ENCODE results near the gene SEPTIN10. TPM values are rescaled to one million over a fixed set of nuclear protein-coding genes. Genes with fewer than 3 reads are reported as not detected.

SEPTIN10 gene
- total and polyA plus RNA-seq, 9 of the 15 experiments (the other 6 are each of a cell fraction or from before 2014, with no cell fraction given), result 0.40 TPM; not detected in 8

DNA sequence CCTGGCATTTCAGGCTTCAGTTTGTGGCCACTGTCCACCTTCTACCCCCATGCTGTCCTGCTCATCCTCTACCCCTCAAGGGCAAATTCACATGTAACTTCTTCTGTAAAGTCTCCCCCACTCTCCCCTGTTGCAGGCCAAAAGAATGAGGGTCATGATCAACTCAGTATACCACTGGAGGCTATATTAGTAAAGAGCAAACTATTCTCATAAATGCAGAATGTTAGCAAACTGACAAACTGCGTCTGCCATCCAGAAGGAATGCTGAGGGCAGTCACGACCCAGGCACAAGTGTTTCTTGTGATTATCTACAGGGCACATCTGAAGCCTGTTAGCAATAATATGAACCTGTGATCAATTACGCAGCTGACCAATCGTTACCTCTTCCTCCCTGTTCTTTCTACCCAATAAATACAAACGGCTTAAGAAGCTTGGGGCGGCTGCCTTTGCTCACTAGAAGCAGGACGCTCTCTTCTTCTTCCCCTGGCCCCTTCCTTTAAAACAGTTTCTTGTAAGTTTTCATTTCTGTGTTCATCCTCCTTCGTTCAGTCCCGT lies 58.3 kb downstream of the SEPTIN10 start:
- DNase-seq (ENCODE audit: extremely low read depth in 1 of 4, low spot score in 3 of 4) (no peak), ATAC-seq (no peak), FAIRE-seq (no peak)
- Histone ChIP-seq H3K36me3 (ENCODE audit: control insufficient read depth, insufficient read depth, low read length) (no peaks in the 10 kb centered on the region), H3K4me3 (no peak overlapping the region), H3K79me2 (ENCODE audit: control insufficient read depth, insufficient read depth, low read length) (no peaks in the 10 kb centered on the region), H3K27me3 (ENCODE audit: control insufficient read depth in 2 of 2, insufficient read depth in 2 of 2, low read length in 2 of 2) (peaks cover 0 to 4% of the 10 kb centered on the region in 2 experiments; a peak in 2 of 5 replicates), H3K27ac (ENCODE audit: extremely low read depth, low read depth, low read length) (no peak overlapping the region), H3K9me1 (ENCODE audit: control insufficient read depth, insufficient read depth, low read length) (no peaks in the 10 kb centered on the region), H3K9ac (ENCODE audit: insufficient read depth in 1 of 2, low read depth in 2 of 2, low read length in 2 of 2) (no peak overlapping the region), H4K20me1 (replicated peaks; ENCODE audit: control insufficient read depth, insufficient read depth, low read length) (no peaks in the 10 kb centered on the region), H3K4me2 (ENCODE audit: insufficient read depth, low read length) (no peak overlapping the region), H3K9me3 (replicated peaks; ENCODE audit: control insufficient read depth, insufficient read depth, low read depth, low read length) (no peaks in the 10 kb centered on the region), H2AFZ (ENCODE audit: low read depth, low read length) (no peak overlapping the region), H3K4me1 (replicated peaks in 1 of 2; ENCODE audit: control insufficient read depth in 2 of 2, insufficient read depth in 2 of 2, low read length in 2 of 2) (no peaks in the 10 kb centered on the region)
- no TSS peak for BruUV-seq (replicated peaks)
- in situ Hi-C loops (cut with MboI) (no loop called here), intact Hi-C loops (cut with micrococcal nuclease) (no loop called here)
- under 1% methylated on average over 9 of the region's 9 CpGs for WGBS (ENCODE audit: insufficient coverage, low coverage, missing lambda C conversion rate)
- CTCF ChIA-PET (ENCODE audit: low intra/inter-chr PET ratio), result no interaction called here
- TF ChIP-seq, protein P1, sequence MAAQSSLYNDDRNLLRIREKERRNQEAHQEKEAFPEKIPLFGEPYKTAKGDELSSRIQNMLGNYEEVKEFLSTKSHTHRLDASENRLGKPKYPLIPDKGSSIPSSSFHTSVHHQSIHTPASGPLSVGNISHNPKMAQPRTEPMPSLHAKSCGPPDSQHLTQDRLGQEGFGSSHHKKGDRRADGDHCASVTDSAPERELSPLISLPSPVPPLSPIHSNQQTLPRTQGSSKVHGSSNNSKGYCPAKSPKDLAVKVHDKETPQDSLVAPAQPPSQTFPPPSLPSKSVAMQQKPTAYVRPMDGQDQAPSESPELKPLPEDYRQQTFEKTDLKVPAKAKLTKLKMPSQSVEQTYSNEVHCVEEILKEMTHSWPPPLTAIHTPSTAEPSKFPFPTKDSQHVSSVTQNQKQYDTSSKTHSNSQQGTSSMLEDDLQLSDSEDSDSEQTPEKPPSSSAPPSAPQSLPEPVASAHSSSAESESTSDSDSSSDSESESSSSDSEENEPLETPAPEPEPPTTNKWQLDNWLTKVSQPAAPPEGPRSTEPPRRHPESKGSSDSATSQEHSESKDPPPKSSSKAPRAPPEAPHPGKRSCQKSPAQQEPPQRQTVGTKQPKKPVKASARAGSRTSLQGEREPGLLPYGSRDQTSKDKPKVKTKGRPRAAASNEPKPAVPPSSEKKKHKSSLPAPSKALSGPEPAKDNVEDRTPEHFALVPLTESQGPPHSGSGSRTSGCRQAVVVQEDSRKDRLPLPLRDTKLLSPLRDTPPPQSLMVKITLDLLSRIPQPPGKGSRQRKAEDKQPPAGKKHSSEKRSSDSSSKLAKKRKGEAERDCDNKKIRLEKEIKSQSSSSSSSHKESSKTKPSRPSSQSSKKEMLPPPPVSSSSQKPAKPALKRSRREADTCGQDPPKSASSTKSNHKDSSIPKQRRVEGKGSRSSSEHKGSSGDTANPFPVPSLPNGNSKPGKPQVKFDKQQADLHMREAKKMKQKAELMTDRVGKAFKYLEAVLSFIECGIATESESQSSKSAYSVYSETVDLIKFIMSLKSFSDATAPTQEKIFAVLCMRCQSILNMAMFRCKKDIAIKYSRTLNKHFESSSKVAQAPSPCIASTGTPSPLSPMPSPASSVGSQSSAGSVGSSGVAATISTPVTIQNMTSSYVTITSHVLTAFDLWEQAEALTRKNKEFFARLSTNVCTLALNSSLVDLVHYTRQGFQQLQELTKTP (IDR thresholded peaks at IDR 0.05; ENCODE audit: low read depth in 1 of 2, partially characterized antibody in 2 of 2), result no peak
- no peak for TF ChIP-seq CBX1 (IDR thresholded peaks at IDR 0.05; ENCODE audit: low read depth)
- TF ChIP-seq HDAC3 (IDR thresholded peaks at IDR 0.05; ENCODE audit: borderline replicate concordance, partially characterized antibody), result no peak
- TF ChIP-seq SETDB1 (IDR thresholded peaks at IDR 0.05; ENCODE audit: low read length), result no peak
- TF ChIP-seq, protein P2, sequence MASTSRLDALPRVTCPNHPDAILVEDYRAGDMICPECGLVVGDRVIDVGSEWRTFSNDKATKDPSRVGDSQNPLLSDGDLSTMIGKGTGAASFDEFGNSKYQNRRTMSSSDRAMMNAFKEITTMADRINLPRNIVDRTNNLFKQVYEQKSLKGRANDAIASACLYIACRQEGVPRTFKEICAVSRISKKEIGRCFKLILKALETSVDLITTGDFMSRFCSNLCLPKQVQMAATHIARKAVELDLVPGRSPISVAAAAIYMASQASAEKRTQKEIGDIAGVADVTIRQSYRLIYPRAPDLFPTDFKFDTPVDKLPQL (IDR thresholded peaks at IDR 0.05; ENCODE audit: extremely low read depth, insufficient read length), result no peak
- POLR2A ChIA-PET, result interaction anchor here (0.6 to 0.8 kb wide), 2 partner anchors 375 to 549 kb away, joined by 3 read pairs; no protein-coding TSS in a partner anchor

All from K562 (cell line).